Mucosa of stomach (tissue), 1 donor: Measurements from ENCODE around the gene TRIM37.
A peak's percentile ranks its signal among the peaks of the same experiment; 100 is the strongest.

Source experiments
- H3K27me3 ChIP-seq: one replicate; pipeline ENCODE4 v1.7.0; 2013; ENCODE audit warnings: mild to moderate bottlenecking, low read length; ENCODE audit not compliant: control insufficient read depth, insufficient read depth
- H3K36me3 ChIP-seq: one replicate; pipeline ENCODE4 v1.7.0; 2013; ENCODE audit warnings: low read length; ENCODE audit not compliant: control insufficient read depth, insufficient read depth
- H3K4me1 ChIP-seq: one replicate; pipeline ENCODE4 v1.7.0; 2013; ENCODE audit warnings: mild to moderate bottlenecking, low read length; ENCODE audit not compliant: control insufficient read depth, insufficient read depth
- H3K4me3 ChIP-seq: one replicate; pipeline ENCODE4 v1.7.0; 2013; ENCODE audit warnings: low read length
- H3K9ac ChIP-seq: one replicate; pipeline ENCODE4 v1.7.0; 2013; ENCODE audit warnings: mild to moderate bottlenecking, low read length, moderate library complexity
- H3K9me3 ChIP-seq: one replicate; pipeline ENCODE4 v1.7.0; 2013; ENCODE audit warnings: mild to moderate bottlenecking, low read length, moderate library complexity; ENCODE audit not compliant: control insufficient read depth
- donor health status: Pancreatic carcinoma.

The TRIM37 gene, protein sequence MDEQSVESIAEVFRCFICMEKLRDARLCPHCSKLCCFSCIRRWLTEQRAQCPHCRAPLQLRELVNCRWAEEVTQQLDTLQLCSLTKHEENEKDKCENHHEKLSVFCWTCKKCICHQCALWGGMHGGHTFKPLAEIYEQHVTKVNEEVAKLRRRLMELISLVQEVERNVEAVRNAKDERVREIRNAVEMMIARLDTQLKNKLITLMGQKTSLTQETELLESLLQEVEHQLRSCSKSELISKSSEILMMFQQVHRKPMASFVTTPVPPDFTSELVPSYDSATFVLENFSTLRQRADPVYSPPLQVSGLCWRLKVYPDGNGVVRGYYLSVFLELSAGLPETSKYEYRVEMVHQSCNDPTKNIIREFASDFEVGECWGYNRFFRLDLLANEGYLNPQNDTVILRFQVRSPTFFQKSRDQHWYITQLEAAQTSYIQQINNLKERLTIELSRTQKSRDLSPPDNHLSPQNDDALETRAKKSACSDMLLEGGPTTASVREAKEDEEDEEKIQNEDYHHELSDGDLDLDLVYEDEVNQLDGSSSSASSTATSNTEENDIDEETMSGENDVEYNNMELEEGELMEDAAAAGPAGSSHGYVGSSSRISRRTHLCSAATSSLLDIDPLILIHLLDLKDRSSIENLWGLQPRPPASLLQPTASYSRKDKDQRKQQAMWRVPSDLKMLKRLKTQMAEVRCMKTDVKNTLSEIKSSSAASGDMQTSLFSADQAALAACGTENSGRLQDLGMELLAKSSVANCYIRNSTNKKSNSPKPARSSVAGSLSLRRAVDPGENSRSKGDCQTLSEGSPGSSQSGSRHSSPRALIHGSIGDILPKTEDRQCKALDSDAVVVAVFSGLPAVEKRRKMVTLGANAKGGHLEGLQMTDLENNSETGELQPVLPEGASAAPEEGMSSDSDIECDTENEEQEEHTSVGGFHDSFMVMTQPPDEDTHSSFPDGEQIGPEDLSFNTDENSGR

GRCh38 chr17:59106463-59107305 lies at the start of gene TRIM37:
TSS of gene TRIM37 (minus strand) at chr17:59106880. CDS start at chr17:59106461, 419 bp downstream.
- peak within 1 kb of the TSS; percentile 80 for H3K4me3 ChIP-seq
- H3K9ac ChIP-seq, result peak within 1 kb of the TSS; percentile 65
- H3K4me1 ChIP-seq, result no peaks in the 10 kb centered on the region
- H3K27me3 ChIP-seq, result no peaks in the 10 kb centered on the region
- no peaks in the 10 kb centered on the region for H3K9me3 ChIP-seq
- no peaks in the 10 kb centered on the region for H3K36me3 ChIP-seq

DNA sequence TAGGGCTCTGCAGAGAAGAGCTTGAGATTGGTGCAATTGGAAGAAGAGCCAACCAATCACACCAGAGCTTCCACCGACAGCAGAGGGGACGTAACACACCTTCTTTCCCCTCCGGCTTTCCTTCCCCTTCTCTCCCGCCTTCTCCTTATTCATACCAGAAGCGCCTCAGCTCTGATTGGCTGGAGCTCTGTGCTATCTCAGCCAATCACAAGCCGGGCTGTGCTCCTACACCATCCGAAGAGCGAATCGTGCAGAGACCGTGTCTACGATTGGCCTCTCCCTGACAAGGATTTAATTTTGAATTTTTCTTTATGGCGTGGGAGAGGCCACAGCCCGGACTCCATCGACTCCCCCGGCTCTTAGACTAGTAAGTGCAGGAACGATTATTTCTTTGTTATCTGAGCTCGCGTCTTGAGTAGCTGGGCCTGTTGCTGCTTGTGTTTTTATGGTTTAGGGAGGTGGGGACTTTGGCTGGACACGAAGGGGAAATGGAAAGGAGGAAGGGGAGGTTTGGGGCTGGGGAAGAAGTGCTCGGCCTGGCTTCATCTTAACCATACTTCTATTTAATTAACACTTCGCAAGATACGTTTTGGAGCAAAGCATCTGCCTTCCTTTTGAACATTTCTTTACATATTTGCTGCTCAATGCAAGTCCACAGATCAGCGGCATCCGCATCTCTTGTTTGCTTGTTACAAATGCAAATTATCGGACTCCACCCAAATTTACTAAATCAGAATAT lies 48.9 kb upstream of the TRIM37 start, which contains the start of gene PRR11:
TSS of gene PRR11 (plus strand) at position 308 of the 739 bp plus-strand sequence. CDS start 14,007 bp downstream, outside the sequence.
- peak within 1 kb of the TSS; percentile 65 for H3K9ac ChIP-seq
- peaks cover 17% of the 10 kb centered on the region for H3K4me1 ChIP-seq
- H3K27me3 ChIP-seq, result no peaks in the 10 kb centered on the region
- H3K9me3 ChIP-seq, result no peaks in the 10 kb centered on the region
- no peaks in the 10 kb centered on the region for H3K36me3 ChIP-seq
- peak within 1 kb of the TSS; percentile 53 for H3K4me3 ChIP-seq

- Histone ChIP-seq H3K9ac (peak within 1 kb of the TSS; percentile 65), H3K4me3 (peak within 1 kb of the TSS; percentile 53), H3K9me3 (no peaks in the 10 kb centered on the region), H3K4me1 (peaks cover 17% of the 10 kb centered on the region), H3K27me3 (no peaks in the 10 kb centered on the region), H3K36me3 (no peaks in the 10 kb centered on the region)
Measured at GRCh38 chr17:59154721-59155438, 48.2 kb upstream of the TRIM37 start, which contains the start of gene SKA2. TSS of gene SKA2 (minus strand) at chr17:59155186. CDS start at chr17:59155163, 23 bp downstream.

DNA sequence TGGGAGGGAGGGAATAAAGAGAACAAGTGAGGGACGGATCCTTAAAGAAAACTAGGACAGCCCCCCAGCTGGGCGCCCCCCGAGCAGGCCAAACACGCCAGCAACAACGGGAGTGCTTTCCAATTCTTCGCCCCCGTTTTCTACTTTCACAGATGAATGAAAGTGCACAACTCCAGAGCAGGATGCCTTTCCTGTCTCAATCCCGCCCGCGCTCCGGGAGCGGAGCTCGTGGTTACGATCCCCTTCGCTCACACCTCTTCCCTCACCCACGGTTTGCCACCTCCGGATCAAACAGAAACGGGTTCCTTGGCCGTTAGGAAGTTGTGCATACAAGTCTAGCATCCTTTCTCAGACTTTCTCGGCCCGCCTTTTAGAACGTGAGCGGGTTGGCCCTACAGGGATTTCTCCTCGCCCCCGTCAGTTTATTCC lies 47.6 kb upstream of the TRIM37 start:
- Histone ChIP-seq H3K27me3 (no peaks in the 10 kb centered on the region), H3K36me3 (no peaks in the 10 kb centered on the region), H3K9ac (peak overlapping the region; percentile 65), H3K4me1 (peaks cover 11% of the 10 kb centered on the region), H3K9me3 (no peaks in the 10 kb centered on the region), H3K4me3 (peak overlapping the region; percentile 53)

GRCh38 chr17:59152925-59153324 lies 46.2 kb upstream of the TRIM37 start:
- no peaks in the 10 kb centered on the region for H3K9me3 ChIP-seq
- H3K4me3 ChIP-seq, result no peak overlapping the region
- no peaks in the 10 kb centered on the region for H3K27me3 ChIP-seq
- H3K9ac ChIP-seq, result no peak overlapping the region
- H3K4me1 ChIP-seq, result peaks cover 8% of the 10 kb centered on the region
- no peaks in the 10 kb centered on the region for H3K36me3 ChIP-seq

- H3K4me3 ChIP-seq, result no peak overlapping the region
- no peaks in the 10 kb centered on the region for H3K36me3 ChIP-seq
- peaks cover 8% of the 10 kb centered on the region for H3K4me1 ChIP-seq
- H3K9me3 ChIP-seq, result no peaks in the 10 kb centered on the region
- no peaks in the 10 kb centered on the region for H3K27me3 ChIP-seq
- no peak overlapping the region for H3K9ac ChIP-seq
Measured at GRCh38 chr17:59151591-59151990, 44.9 kb upstream of the TRIM37 start.

- Histone ChIP-seq H3K36me3 (no peaks in the 10 kb centered on the region), H3K4me3 (no peak overlapping the region), H3K9ac (no peak overlapping the region), H3K4me1 (peaks cover 4% of the 10 kb centered on the region), H3K9me3 (no peaks in the 10 kb centered on the region), H3K27me3 (no peaks in the 10 kb centered on the region)
Measured at GRCh38 chr17:59151006-59151405, 44.3 kb upstream of the TRIM37 start.

DNA sequence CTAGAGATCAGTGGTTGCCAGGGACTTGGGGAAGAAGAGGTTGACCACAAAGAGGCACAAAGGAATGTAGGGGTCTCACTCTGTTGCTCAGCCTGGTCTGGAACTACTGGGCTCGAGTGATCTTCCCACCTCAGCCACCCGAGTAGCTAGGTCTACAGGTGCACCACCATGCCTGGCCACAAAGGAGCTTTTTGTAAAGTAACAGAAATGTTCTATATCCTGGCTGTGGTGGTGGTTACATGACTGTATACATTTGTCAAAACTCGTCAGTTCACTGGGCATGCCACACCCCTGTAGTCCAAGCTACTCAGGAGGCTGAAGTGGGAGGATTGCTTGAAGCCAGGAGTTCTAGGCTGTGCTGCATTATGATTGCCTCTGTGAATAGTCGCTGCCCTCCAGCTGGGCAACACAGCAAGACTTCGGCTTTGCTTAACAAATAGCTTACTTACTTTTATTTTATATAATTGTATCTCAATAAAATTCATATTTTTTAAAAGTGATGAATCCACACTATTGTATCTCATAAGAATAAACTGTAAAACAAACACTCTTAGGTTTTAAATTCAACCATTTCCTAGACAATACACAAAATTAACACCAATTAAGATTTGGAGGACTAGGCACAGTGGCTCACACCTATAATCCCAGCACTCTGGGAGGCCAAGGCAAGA lies 43.3 kb upstream of the TRIM37 start:
- Histone ChIP-seq H3K4me3 (no peak overlapping the region), H3K9ac (no peak overlapping the region), H3K27me3 (no peaks in the 10 kb centered on the region), H3K4me1 (no peaks in the 10 kb centered on the region), H3K36me3 (no peaks in the 10 kb centered on the region), H3K9me3 (no peaks in the 10 kb centered on the region)

- Histone ChIP-seq H3K36me3 (no peaks in the 10 kb centered on the region), H3K9ac (no peak overlapping the region), H3K4me1 (no peaks in the 10 kb centered on the region), H3K27me3 (no peaks in the 10 kb centered on the region), H3K4me3 (no peak overlapping the region), H3K9me3 (no peaks in the 10 kb centered on the region)
Measured at GRCh38 chr17:59149051-59149450, 42.4 kb upstream of the TRIM37 start.

DNA sequence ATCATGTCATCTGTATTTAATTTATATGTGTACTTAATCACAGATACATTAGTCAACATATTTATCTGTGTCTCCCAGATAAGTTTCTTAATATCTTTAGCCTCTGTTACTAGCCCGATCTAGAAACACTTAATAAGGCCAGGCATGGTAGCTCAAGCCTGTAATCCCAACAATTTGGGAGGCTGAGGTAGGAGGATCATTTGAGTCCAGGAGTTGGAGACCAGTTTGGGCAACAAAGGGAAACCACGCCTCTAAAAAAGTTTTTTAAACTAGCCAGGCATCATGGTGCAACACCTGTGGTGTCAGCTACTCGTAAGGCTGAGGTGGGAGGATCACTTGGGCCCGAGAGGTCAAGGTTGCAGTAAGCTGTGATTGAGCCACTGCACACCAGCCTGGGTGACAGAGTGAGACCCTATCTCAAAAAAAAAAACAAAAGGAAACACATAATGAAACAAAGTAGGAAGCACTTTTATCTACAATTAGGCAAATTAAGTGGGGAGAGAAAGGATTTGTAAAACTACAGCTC lies 39.0 kb upstream of the TRIM37 start:
- Histone ChIP-seq H3K27me3 (no peaks in the 10 kb centered on the region), H3K4me3 (no peak overlapping the region), H3K9ac (no peak overlapping the region), H3K4me1 (no peaks in the 10 kb centered on the region), H3K36me3 (no peaks in the 10 kb centered on the region), H3K9me3 (no peaks in the 10 kb centered on the region)
